ENCODE measurements around the gene NOC2L.
A peak's percentile ranks its signal among the peaks of the same experiment; 100 is the strongest.

NOC2L gene

GRCh38 chr1:911875-912739 is 46.9 kb downstream of the NOC2L start:
- no peak overlapping the region for H3K4me3 ChIP-seq (ENCODE audit: low read depth, low read length)
- no peak for DNase-seq (ENCODE audit: low read depth)

DNA sequence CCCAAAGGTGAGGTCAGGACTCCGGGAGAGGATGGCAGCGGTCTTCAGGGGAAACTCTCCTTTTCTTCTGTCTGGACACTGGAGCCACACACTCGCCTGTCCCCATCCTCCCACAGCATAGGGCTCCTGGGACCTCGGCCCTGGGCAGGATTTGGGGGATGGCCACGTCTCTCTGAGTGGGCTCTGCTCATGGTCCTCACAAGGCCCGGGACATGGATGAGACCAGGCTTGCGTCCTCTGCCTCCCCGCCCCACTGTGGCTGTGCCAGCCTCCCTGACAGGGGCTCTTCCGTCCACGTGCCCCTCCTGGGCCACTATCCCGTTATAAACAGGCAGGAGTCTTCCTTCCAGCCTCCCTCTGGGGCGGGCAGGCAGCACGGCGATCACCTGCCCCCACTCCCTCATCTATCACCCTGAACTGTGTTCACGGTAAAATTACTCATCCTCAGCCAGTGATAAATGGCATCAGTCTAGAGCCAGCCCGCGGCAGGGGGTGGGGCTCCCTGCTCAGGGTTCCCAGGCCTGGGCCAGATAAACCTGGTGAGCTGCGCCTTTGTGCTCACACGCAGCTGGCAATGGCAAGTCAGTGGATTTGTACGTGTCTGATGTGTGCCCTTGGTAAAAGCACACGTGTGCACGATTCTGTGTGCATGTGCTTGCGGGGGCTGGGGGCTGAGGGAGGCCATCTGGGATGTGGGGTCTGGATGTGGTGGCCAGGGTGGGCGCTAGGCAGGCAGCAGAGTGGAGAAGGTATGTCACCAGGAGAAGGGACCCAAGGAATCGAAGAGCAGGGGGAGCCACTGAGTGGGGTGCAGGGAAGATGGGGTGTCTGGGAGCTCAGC is 48.0 kb downstream of the NOC2L start:
- no peak overlapping the region for H3K4me3 ChIP-seq (ENCODE audit: low read depth, low read length)
- no peak for DNase-seq (ENCODE audit: low read depth)

GRCh38 chr1:910311-910880 is 48.7 kb downstream of the NOC2L start:
- H3K4me3 ChIP-seq (ENCODE audit: low read depth, low read length), result peak overlapping the region; percentile 13
- no peak for DNase-seq (ENCODE audit: low read depth)

DNA sequence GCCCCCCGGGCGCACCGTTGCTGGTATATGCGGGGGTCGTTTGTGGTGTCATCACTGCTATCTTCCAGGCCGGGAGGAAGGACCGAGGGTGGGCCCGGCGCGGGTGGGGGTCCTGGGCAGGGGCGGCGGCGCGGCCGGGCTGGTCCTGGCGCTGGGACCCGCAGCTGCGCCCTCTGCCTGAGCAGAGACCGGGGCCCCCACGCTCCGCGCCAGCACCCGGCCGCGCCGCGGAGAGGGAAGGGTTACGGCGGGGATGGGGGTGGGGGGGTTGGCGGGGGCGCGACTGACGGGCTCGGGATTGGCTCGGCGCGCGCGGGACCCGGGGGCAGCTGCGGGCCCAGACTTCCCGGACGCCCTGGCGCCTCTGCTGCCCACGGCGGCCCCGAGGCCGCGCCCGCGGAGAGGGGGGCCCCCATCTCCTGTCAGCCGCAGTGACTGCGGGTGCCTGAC is 49.2 kb downstream of the NOC2L start:
- H3K4me3 ChIP-seq (ENCODE audit: low read depth, low read length), result peak overlapping the region; percentile 13
- no peak for DNase-seq (ENCODE audit: low read depth)

- no peak overlapping the region for H3K4me3 ChIP-seq (ENCODE audit: low read depth, low read length)
- DNase-seq (ENCODE audit: low read depth), result no peak
Measured at GRCh38 chr1:908661-909060, 50.4 kb downstream of the NOC2L start.

- H3K4me3 ChIP-seq (ENCODE audit: low read depth, low read length), result no peak overlapping the region
- no peak for DNase-seq (ENCODE audit: low read depth)
Measured at GRCh38 chr1:907611-908451, 51.2 kb downstream of the NOC2L start.

DNA sequence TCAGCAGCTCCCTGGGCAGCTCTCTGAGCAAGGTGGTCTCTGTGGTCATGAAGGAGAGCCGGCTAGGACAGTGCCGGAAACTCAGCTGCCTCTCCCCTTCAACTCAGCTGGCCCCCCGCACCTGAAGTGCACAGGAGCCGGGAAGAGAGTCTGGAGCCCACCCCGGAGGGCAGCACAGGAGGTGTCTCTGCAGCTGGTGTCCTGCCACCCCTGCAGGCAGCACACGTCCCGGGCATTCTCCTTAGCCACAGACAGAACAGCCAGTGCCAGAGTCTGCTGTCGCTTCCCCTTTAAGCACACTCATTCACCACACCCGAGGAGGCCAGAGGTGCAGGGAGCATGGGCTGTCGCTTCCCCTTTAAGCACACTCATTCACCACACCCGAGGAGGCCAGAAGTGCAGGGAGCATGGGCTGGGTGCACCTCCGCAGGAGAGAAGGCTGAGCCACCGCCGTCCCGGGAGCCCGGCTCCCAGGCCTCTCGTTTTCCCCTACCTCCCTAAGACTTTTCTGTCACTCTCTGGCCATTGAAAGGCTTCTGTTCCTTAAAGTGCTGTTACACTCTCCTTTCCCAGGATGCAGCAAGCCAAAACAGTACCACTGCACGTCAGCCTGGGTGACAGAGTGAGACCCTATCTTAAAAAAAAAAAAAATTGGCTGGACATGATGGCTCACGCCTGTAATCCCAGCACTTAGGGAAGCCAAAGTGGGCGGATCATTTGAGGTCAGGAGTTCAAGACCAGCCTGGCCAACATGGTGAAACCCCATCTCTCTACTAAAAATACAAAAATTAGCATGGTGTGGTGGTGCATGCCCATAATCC is 52.2 kb downstream of the NOC2L start:
- no peak overlapping the region for H3K4me3 ChIP-seq (ENCODE audit: low read depth, low read length)

GRCh38 chr1:905811-906599 is 53.1 kb downstream of the NOC2L start:
- peak overlapping the region; percentile 52 for H3K4me3 ChIP-seq (ENCODE audit: low read depth, low read length)

More for the DNA sequence above, 52.2 kb downstream of the NOC2L start:
- DNase-seq (ENCODE audit: low read depth), result no peak

DNA sequence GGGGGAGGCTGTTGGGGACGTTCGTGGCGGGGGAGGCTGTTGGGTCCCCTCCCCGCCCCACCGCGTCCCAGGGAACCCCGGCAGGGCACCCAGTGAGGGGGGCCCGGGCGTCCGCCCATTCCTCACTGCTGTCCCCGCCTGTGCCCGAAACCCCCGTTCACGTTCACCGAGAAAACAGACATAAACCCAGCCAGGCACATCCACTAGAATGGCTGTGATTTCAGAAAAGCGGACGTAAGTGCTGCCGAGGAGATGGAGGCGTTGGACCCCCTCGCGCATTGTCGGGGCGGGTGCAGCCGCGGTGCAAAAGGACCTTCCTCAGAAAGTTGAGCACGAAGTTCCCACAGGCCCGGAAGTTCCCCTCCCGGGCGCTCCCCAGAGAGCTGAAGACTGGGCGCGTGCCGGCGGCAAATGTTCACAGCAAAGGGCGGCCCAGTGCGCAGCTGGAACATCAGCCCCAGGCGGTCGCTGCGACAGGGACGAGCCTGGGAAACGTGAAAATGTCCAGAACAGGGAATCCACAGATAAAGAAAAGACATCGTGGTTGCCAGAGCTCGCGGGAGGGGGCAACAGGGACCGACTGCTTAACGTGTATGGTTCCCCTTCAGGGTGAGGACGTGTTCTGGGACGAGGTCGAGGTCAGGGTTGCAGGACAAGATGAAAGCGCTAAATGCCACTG is 53.8 kb downstream of the NOC2L start:
- peak overlapping the region; percentile 52 for H3K4me3 ChIP-seq (ENCODE audit: low read depth, low read length)
- no peak for DNase-seq (ENCODE audit: low read depth)

More at GRCh38 chr1:905811-906599, 53.1 kb downstream of the NOC2L start:
- no peak for DNase-seq (ENCODE audit: low read depth)

DNA sequence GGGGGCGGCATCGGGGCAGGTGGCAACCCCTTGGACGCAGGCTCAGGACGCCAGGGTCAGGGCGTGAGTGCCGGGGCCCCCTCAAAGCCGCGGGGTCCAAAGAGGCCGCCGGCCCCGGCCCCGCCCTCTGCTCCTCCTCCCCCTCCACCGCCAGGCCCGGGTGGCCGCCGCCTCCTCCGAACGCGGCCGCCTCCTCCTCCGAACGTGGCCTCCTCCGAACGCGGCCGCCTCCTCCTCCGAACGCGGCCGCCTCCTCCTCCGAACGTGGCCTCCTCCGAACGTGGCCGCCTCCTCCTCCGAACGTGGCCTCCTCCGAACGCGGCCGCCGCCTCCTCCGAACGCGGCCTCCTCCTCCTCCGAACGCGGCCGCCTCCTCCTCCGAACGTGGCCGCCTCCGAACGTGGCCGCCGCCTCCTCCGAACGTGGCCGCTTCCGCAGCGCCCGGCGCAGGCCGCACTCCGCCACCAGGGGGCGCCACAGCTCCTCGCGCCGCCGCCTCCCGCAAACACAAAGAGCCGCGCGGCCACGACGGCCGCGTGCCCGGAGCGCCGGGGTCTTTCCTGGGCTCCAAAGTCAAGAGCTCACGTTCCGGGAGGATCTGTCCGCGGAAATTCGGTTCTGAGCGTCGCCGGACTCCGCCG is 54.6 kb downstream of the NOC2L start:
- peak overlapping the region; percentile 52 for H3K4me3 ChIP-seq (ENCODE audit: low read depth, low read length)
- no peak for DNase-seq (ENCODE audit: low read depth)

- peak overlapping the region; percentile 52 for H3K4me3 ChIP-seq (ENCODE audit: low read depth, low read length)
- DNase-seq (ENCODE audit: low read depth), result no peak
Measured at GRCh38 chr1:903721-904271, 55.3 kb downstream of the NOC2L start.

GRCh38 chr1:903305-903704 is 55.8 kb downstream of the NOC2L start:
- H3K4me3 ChIP-seq (ENCODE audit: low read depth, low read length), result no peak overlapping the region
- no peak for DNase-seq (ENCODE audit: low read depth)

DNA sequence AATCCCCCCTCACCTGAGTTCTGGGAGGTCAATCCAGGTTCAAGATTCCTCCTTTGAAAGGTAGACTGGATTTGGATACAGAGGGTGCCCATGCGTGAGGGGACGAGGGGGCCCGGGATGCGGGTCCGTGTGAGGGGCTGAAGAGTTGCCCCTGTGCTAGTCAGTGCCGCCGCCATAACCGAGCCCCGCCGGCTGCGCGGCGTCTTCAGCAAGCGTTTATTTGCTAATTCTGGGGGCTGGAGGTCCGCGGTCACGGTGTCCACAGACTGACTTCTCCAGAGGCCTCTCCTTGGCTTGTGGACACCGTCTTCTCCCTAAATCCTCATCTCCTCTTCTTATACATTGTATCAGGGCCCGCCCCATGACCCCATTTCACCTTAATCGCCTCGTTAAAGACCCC is 56.3 kb downstream of the NOC2L start:
- no peak overlapping the region for H3K4me3 ChIP-seq (ENCODE audit: low read depth, low read length)
- DNase-seq (ENCODE audit: low read depth), result no peak

- H3K4me3 ChIP-seq (ENCODE audit: low read depth, low read length), result no peak overlapping the region
- no peak for DNase-seq (ENCODE audit: low read depth)
Measured at GRCh38 chr1:901108-901859, 57.8 kb downstream of the NOC2L start.

DNA sequence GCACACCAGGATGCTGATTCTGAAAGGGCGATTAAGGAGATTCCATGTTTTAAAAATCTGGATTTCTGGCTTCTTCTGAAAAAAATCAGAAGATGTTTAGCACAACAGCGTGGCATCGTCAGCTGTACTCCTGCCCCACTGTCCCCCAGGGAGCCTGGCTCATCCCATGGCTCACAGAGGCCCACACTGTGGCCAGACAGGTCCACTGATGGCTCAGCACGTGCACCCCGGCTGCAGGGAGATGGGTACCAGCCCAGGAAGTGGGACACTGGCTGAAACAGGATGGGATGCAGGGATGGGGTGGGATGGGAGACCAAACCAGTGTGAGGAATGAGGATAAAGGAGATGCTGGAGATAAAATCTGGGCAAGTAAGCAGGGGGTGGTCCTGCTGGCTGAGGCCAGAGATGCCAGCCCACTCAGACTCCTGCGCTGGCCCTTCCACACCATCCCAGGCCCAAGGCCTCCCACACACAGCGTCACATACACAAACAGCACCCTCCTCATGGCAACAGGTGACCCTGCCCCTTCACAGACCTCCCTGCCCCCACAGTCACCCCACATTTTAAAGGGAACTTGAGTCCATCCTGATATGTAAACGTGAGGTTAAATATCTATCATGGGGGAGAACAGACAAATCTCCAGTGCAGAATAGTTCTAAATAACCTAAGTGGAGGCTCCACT is 59.3 kb downstream of the NOC2L start:
- no peak overlapping the region for H3K4me3 ChIP-seq (ENCODE audit: low read depth, low read length)
- no peak for DNase-seq (ENCODE audit: low read depth)

All from skeletal muscle cell (primary cell).